BE2C (cell line): ENCODE results near the gene SWT1.
"Not testable (repeated sequence)": the region's sequence is repeated elsewhere in the genome, so short reads cannot be mapped to it uniquely, and the experiment has no call there.

Experiments
- DNase-seq: peaks from one replicate; pipeline ENCODE4 v3.0.0-alpha.2; 2020
- H3K27me3 ChIP-seq: fragments of 250-450 bp; sonication (Bioruptor Pico); 2 replicates; pipeline ENCODE4 v1.5.1; 2020; ENCODE audit warnings: mild to moderate bottlenecking
- H3K36me3 ChIP-seq: fragments of 250-450 bp; sonication (Bioruptor Pico); 2 replicates; pipeline ENCODE4 v1.5.1; 2020; ENCODE audit warnings: mild to moderate bottlenecking
- H3K4me1 ChIP-seq: fragments of 250-450 bp; sonication (Bioruptor Pico); 2 replicates; pipeline ENCODE4 v1.5.1; 2020
- H3K4me3 ChIP-seq: 2 replicates; pipeline ENCODE4 v1.5.1; 2011; ENCODE audit warnings: low read depth, low read length
- H3K9me3 ChIP-seq: fragments of 250-450 bp; sonication (Bioruptor Pico); 2 replicates; pipeline ENCODE4 v1.5.1; 2020
- CTCF ChIP-seq: IDR thresholded peaks from 2 replicates; pipeline ENCODE4 v1.5.1; 2012; ENCODE audit warnings: mild to moderate bottlenecking, low read depth, low read length

The SWT1 gene

GRCh38 chr1:185249563-185249962, 92.6 kb downstream of the SWT1 start:
- DNase-seq: no peak
- Histone ChIP-seq H3K27me3 (no peaks in the 10 kb centered on the region), H3K36me3 (no peaks in the 10 kb centered on the region), H3K9me3 (no peaks in the 10 kb centered on the region), H3K4me1 (no peaks in the 10 kb centered on the region), H3K4me3 (no peak overlapping the region)
- TF ChIP-seq CTCF: no peak

GRCh38 chr1:185250063-185250462, 93.1 kb downstream of the SWT1 start:
- Histone ChIP-seq H3K4me3 (no peak overlapping the region), H3K9me3 (no peaks in the 10 kb centered on the region), H3K36me3 (no peaks in the 10 kb centered on the region), H3K4me1 (no peaks in the 10 kb centered on the region), H3K27me3 (no peaks in the 10 kb centered on the region)
- DNase-seq: no peak
- TF ChIP-seq CTCF: no peak

- H3K36me3 ChIP-seq: not testable (repeated sequence)
Observed at GRCh38 chr1:185251928-185252327, 95.0 kb downstream of the SWT1 start.

GRCh38 chr1:185252404-185252803, 95.4 kb downstream of the SWT1 start:
- not testable (repeated sequence) for H3K36me3 ChIP-seq, H3K4me3 ChIP-seq, H3K9me3 ChIP-seq, H3K27me3 ChIP-seq, H3K4me1 ChIP-seq, DNase-seq

More at GRCh38 chr1:185251928-185252327, 95.0 kb downstream of the SWT1 start:
- DNase-seq, H3K9me3 ChIP-seq, H3K4me1 ChIP-seq, H3K4me3 ChIP-seq, H3K27me3 ChIP-seq: not testable (repeated sequence)

- H3K4me3 ChIP-seq, H3K4me1 ChIP-seq, H3K36me3 ChIP-seq, DNase-seq, H3K27me3 ChIP-seq, H3K9me3 ChIP-seq: not testable (repeated sequence)
Observed at GRCh38 chr1:185255595-185255994, 98.6 kb downstream of the SWT1 start.

- not testable (repeated sequence) for H3K4me1 ChIP-seq, DNase-seq, H3K27me3 ChIP-seq, H3K9me3 ChIP-seq, H3K36me3 ChIP-seq
- peak overlapping the region; percentile 24 for H3K4me3 ChIP-seq
Observed at GRCh38 chr1:185257116-185257949, 100.4 kb downstream of the SWT1 start.

GRCh38 chr1:185257950-185258208, 100.9 kb downstream of the SWT1 start:
- no peak overlapping the region for H3K4me3 ChIP-seq
- no peak for TF ChIP-seq CTCF

GRCh38 chr1:185258676-185259075, 101.7 kb downstream of the SWT1 start:
- Histone ChIP-seq H3K9me3 (no peaks in the 10 kb centered on the region), H3K4me1 (no peaks in the 10 kb centered on the region), H3K27me3 (no peaks in the 10 kb centered on the region; the same call in 1 of the 2 replicates), H3K4me3 (no peak overlapping the region), H3K36me3 (no peaks in the 10 kb centered on the region)
- no peak for TF ChIP-seq CTCF
- DNase-seq: no peak

More at GRCh38 chr1:185257950-185258208, 100.9 kb downstream of the SWT1 start:
- no peaks in the 10 kb centered on the region; the same call in 1 of the 2 replicates for H3K27me3 ChIP-seq
- H3K36me3 ChIP-seq: no peaks in the 10 kb centered on the region
- no peak for DNase-seq
- H3K4me1 ChIP-seq: no peaks in the 10 kb centered on the region
- H3K9me3 ChIP-seq: no peaks in the 10 kb centered on the region
